Renal cortex interstitium (tissue), 11 donors: Measurements from ENCODE around the gene PLA2G1B. TPM values are rescaled to one million over a fixed set of nuclear protein-coding genes. Genes with fewer than 3 reads are reported as not detected.

Source experiments
- DNase-seq, 11 donors: peaks; one replicate each; pipeline ENCODE4 v3.0.0-alpha.2; 2013; ENCODE audit warnings: low read depth in 9 of 11, low spot score in 4 of 11; ENCODE audit errors: extremely low read depth in 1 of 11
- polyA plus RNA-seq, 3 donors: library from polyadenylated mRNA; unstranded; fragments of 120-200 nt; gene quantifications; one replicate each; pipeline ENCODE4 v1.2.1, GENCODE V29; 2013; ENCODE audit not compliant: insufficient read length in 3 of 3

The PLA2G1B gene
- polyA plus RNA-seq, 3 donors: 0.50 to 0.91 (median 0.86) TPM

DNA sequence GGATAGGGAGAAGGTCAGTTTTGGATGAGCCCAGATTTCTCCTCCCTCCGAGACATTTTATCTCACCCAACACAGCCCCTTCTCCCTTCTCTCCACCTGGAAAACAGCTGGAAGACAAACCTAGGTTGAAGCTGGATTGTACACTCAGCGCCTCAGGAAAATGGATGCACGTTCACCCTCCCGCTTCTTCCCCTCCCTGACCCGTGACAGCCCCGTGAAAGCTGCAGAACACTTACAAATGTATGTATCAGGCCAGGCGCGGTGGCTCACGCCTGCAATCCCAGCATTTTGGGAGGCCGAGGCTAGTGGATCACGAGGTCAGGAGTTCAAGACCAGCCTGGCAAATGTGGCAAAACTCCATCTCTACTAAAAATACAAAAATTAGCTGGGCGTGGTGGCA is 40.1 kb downstream of the PLA2G1B start:
- DNase-seq: no peak

DNA sequence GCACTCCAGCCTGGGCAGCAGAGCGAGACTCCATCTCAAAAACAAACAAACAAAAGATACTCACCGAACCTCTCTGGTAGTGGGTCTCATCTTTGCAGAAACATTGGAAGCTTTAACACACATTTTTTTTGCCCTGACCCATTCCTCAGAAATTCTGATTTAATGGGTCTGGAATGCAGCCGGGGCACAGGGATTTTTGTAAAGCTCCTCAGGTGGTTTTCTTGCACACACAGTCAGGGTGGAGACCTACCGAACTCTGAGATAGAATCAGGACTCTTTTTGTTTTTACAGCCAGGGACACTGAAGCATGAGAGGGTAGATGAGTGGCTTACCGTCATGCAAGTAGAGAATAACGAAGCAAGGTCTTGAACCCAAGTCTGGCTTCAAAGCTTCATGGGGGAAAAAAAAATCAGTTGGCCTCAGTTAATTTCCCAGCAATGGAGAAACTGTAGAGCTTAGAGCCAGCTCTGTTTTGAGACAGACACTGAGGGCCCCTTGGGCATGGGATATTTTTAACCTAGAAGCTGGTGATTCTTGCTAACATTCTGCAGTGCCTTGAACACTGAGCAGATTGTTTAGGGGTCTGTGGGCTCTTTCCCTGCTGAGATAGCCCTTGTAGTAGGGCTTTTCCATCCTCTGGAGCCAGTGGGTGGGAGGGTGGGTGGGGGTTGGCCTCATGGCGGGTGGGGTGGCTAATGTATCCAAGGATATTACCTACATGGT is 40.6 kb downstream of the PLA2G1B start:
- no peak for DNase-seq

DNA sequence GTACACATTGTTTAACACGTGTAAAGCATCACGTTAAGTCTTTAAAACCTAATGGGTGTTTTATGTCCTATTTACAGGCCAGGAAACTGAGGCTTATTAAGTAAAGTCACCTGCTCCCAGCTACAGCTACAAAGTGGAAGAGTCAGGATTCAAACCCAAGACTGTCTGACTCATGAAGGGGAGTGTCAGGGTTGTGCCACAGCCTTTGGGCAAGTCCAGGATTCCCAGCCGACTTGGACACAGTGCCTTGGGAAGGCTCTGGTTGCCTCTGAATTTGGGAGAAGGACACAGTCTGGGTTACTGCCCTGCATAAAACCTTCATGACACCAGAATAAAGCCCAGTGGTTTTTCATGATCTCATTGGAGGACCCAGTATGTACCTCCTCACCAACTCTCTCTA is 43.2 kb downstream of the PLA2G1B start:
- no peak for DNase-seq

DNA sequence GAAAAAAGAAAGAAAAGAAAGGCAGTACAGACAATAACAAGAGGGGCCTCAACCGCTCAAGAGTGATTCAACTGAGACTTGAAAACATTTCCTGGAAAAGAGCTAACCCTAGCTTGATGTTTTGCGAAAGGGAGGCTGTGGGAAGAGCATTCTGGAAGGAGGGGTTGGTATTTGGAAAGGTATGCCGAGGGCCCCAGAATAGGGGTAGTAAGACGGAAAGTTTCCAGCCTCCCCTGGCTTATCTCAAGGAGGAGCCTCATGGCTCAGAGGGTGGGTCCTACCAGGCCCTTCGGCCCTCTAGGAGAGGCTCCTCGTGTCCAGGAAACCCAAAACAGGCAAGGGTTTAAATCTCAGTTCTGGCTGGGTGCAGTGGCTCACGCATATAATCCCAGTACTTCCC is 44.3 kb downstream of the PLA2G1B start:
- DNase-seq: no peak

DNA sequence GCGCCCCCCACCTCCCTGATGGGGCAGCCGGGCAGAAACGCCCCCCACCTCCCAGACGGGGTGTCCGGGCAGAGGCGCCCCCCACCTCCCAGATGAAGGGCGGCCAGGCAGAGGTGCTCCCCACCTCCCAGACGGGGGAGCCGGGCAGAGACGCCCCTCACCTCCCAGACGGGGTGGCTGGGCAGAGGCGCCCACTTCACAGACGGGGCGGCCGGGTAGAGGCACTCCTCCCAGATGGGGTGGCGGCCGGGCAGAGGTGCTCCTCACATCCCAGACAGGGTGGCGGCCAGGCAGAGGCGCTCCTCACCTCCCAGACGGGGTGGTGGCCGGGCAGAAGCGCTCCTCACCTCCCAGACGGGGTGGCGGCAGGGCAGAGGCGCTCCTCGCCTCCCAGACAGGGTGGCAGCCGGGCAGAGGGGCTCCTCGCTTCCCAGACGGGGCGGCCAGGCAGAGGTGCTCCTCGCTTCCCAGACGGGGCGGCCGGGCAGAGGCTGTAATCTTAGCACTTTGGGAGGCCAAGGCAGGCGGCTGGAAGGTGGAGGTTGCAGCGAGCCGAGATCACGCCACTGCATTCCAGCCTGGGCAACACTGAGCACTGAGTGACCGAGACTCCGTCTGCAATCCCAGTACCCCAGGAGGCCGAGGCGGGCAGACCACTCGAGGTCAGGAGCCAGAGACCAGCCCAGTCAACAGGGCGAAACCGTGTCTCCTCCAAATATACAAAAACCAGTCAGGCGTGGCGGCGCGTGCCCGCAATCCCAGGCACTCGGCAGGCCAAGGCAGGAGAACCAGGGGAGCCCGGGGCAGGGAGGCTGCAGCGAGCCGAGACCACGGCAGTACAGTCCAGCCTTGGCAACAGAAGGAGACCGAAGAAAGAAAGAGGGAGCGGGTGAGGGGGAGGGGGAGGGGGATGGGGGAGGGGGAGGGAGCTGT is 49.2 kb downstream of the PLA2G1B start:
- DNase-seq: no peak

DNA sequence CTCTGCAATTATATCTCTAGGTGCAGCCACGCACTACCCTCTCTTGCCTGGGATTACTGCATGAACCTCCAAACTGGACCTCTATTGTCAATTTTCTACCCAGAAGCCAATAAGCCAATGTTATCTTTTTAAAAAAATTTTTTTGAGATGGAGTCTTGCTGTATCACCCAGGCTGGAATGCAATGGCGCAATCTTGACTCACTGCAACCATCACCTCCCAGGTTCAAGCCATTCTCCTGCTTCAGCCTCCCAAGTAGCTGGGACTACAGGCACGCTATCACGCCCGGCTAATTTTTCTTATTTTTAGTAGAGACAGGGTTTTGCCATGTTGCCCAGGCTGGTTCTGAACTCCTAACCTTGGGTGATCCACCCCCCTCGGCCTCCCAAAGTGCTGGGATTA is 50.8 kb downstream of the PLA2G1B start:
- DNase-seq: no peak

Other genes starting within 250 kb of the PLA2G1B start
- gene RAB35, start 211.0 kb downstream of the PLA2G1B start, polyA plus RNA-seq: 10 to 100 TPM; 34.9 to 43.1 (median 36.9) TPM
- 10 to 100 TPM; 49.4 to 63.4 (median 55.9) TPM for gene GCN1, start 133.1 kb downstream of the PLA2G1B start, polyA plus RNA-seq
- 1,000 to 10,000 TPM; 2,613 to 2,905 (median 2,670) TPM for gene RPLP0, start 126.7 kb downstream of the PLA2G1B start, polyA plus RNA-seq
- 10 to 100 TPM; 56.7 to 89.5 (median 69.5) TPM for gene PXN, start 62.0 kb downstream of the PLA2G1B start, polyA plus RNA-seq
- gene RNU4-2, start 35.9 kb downstream of the PLA2G1B start, polyA plus RNA-seq: not detected
- not detected for gene RNU4-1, start 34.5 kb downstream of the PLA2G1B start, polyA plus RNA-seq
- 1 to 10 TPM; 3.1 to 4.5 (median 3.6) TPM for gene SIRT4, start 25.5 kb downstream of the PLA2G1B start, polyA plus RNA-seq
- 10 to 100 TPM; 20.9 to 27.3 (median 24.3) TPM for gene MSI1, start 41.4 kb upstream of the PLA2G1B start, polyA plus RNA-seq
- 100 to 1,000 TPM; 293 to 337 (median 296) TPM for gene COX6A1, start 110.3 kb upstream of the PLA2G1B start, polyA plus RNA-seq
- 10 to 100 TPM; 35.0 to 47.6 (median 42.7) TPM for gene TRIAP1, start 118.6 kb upstream of the PLA2G1B start, polyA plus RNA-seq
- gene GATC, start 118.7 kb upstream of the PLA2G1B start, polyA plus RNA-seq: 10 to 100 TPM; 31.2 to 41.9 (median 38.5) TPM
- 100 to 1,000 TPM; 226 to 241 (median 238) TPM for gene SRSF9, start 142.0 kb upstream of the PLA2G1B start, polyA plus RNA-seq
- 100 to 1,000 TPM; 405 to 558 (median 530) TPM for gene DYNLL1, start 168.3 kb upstream of the PLA2G1B start, polyA plus RNA-seq
- 10 to 100 TPM; 62.1 to 63.6 (median 62.6) TPM for gene COQ5, start 201.4 kb upstream of the PLA2G1B start, polyA plus RNA-seq
- 100 to 1,000 TPM; 191 to 262 (median 196) TPM for gene RNF10, start 206.6 kb upstream of the PLA2G1B start, polyA plus RNA-seq